Urothelium cell line (cell line): ENCODE results near the gene SERTM1.

Source experiments
- DNase-seq: peaks from one replicate; pipeline ENCODE4 v3.0.0; 2011; ENCODE audit warnings: low spot score, mixed read lengths
- FAIRE-seq: peaks from 2 replicates; lab custom pipeline; 2011; peaks lifted over from hg19 to GRCh38; lab: Jason Lieb, UNC

Gene SERTM1

GRCh38 chr13:36673838-36674326 is at the start of gene SERTM1:
SERTM1 (plus strand) TSS chr13:36674020; CDS start chr13:36695079, 21,059 bp downstream.
- DNase-seq (peak; percentile 66), FAIRE-seq (no peak)

DNA sequence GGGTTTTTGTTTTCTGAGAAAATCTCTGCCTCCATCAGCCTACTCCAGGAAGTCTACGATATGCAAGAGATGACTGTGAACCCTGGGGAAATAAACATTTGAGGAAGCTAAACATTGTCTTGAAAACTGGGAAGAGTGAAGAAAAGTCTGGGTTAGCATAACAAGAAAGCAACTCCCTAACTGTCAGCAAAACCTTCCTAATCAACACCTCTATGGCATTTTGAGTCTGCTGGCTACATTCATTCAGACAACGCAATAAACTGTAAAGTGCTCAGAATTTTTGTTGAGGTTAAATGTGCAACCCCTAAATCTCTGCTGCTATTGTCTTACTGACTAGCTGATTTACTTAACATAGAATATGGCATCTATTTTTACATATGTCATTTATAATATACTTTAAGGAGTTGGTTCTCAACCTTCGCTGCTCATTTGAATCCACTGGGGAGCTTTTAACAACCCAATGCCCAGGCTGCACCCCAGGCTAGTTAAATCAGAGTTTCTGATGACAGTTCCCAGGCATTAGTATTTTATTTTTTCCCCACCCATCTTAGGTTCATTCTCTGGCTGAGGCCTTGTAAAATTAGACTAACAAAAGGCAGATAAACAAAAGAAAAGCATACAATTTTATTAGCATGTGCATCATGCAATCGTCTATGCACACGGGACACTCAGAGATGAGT is 45.3 kb upstream of the SERTM1 start:
- FAIRE-seq (no peak), DNase-seq (no peak)

DNA sequence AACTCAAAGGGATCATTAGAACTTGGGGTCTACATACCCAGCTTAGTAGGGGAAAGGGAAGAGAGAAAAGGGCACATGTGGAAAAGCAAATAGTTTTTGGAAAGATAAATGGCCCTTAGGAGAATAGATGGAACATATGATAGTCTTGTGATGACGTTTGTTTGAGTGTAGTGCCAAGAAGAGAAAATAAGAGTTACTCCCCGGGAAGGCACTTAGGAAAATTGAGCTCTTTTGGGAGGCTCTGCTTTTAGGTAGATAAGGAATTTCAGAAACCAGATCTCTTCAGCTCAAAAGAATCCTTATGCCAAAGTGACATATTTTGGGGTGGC is 44.8 kb upstream of the SERTM1 start:
- FAIRE-seq (no peak), DNase-seq (no peak)

GRCh38 chr13:36630181-36630803 is 43.5 kb upstream of the SERTM1 start:
- DNase-seq (no peak), FAIRE-seq (no peak)

- no peak for FAIRE-seq
- DNase-seq, result no peak
These were observed 34.2 kb upstream of the SERTM1 start for GRCh38 chr13:36639610-36640009.

DNA sequence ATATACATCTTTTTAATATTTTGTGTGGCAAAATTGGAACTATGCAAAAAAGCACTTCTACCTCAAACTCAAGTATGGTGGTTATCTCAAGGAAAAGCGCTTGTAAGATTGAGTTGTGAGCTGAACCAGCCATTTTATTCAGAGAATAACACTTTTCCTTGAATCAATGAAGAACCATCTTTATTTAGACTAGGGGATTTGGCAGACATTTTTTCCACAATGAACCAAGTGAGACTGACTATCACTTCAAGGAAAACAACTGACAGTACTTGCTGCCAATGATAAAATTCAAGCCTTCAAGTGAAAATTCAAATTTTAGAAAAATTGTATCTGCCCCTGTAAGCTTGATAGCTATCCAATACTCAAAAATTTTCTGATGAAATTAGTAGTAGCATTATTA is 23.2 kb upstream of the SERTM1 start:
- no peak for DNase-seq

DNA sequence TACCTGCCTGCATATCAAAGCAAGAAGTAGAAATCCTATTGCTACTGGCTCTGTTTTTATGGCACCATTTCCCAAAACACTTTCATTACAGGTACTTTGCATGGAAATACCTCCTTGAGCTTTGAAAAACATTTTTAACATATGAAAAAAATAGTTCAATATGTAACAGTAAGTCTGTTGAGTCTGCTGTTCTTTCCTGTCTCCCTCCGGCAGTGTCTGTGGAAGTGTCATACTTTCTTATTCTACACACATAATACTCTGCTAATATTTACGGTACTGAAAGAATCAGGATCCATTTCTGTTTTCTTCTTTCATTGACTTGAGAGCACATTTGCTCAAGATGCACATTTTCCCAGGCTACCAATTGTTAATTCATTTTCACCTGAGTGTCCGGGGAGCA is 8.2 kb upstream of the SERTM1 start:
- no peak for FAIRE-seq
- DNase-seq, result no peak

More for the DNA sequence above, 23.2 kb upstream of the SERTM1 start:
- FAIRE-seq, result no peak

GRCh38 chr13:36666477-36667229 is 7.2 kb upstream of the SERTM1 start:
- DNase-seq (no peak), FAIRE-seq (no peak)

DNA sequence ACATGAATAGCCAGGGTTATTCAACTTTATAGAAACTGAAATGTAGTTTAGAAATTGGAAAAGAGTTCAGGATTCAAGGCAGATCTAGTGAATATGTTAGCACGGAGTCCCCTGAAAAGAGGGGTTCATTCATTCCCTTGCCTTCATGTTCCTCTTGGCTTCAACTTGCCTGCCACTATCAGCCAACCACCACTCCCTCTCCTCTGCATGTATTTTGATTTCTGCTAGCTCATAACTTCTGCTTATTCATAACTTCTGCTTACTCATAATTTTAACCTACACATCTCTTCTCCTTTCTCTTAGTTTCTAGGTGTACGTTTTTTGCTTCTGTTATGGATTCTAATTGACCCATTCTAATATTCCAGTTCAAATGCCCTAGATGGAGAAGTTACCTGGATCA is 5.5 kb upstream of the SERTM1 start:
- DNase-seq, result no peak
- FAIRE-seq, result no peak

DNA sequence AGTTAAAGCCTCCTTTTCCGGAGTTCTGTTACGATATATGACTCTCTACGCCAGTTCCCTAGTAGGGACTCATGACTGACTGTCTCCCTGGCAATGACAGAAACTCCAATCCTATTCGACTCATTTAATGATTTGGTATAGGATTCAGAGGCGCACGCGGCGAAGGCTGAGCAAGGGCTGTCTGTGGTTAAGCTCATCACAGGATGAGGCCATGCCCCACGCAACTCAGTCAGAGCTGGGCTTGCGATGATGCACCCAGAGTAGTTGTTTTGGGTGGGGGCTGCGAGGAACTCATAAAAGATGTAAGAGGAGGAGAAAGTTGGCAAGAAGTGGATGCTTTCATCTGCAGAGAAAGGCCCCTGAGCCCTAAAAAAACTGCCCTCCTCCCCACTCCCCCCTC is 468 bp upstream of the SERTM1 start:
- DNase-seq, result no peak
- no peak for FAIRE-seq

- DNase-seq, result no peak
These were observed 755 bp downstream of the SERTM1 start for GRCh38 chr13:36674337-36675212.

DNA sequence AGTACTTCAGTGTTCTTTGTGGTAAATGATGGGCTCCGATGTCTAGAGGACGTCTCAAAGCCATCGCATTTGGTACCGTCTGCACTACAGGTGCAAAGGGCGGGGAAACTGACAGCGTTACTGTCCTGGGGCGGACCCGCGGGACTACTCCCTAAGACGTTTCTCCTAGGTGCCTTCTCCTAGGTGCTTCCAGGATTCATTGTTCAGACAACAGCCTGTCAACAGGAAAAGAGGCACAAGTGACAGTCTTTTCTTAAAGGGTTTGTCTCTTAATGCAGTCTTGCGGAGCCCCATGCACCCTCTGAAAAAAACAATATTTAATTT is 1.4 kb downstream of the SERTM1 start:
- no peak for DNase-seq
- FAIRE-seq, result no peak

More at GRCh38 chr13:36674337-36675212, 755 bp downstream of the SERTM1 start:
- no peak for FAIRE-seq

- DNase-seq (no peak), FAIRE-seq (no peak)
These were observed 7.1 kb downstream of the SERTM1 start for GRCh38 chr13:36680913-36681312.

GRCh38 chr13:36681894-36682624 is 8.2 kb downstream of the SERTM1 start:
- DNase-seq (no peak), FAIRE-seq (no peak)

- DNase-seq (no peak), FAIRE-seq (no peak)
These were observed 9.9 kb downstream of the SERTM1 start for GRCh38 chr13:36683701-36684100.

GRCh38 chr13:36685927-36686326 is 12.1 kb downstream of the SERTM1 start:
- FAIRE-seq (no peak), DNase-seq (no peak)

DNA sequence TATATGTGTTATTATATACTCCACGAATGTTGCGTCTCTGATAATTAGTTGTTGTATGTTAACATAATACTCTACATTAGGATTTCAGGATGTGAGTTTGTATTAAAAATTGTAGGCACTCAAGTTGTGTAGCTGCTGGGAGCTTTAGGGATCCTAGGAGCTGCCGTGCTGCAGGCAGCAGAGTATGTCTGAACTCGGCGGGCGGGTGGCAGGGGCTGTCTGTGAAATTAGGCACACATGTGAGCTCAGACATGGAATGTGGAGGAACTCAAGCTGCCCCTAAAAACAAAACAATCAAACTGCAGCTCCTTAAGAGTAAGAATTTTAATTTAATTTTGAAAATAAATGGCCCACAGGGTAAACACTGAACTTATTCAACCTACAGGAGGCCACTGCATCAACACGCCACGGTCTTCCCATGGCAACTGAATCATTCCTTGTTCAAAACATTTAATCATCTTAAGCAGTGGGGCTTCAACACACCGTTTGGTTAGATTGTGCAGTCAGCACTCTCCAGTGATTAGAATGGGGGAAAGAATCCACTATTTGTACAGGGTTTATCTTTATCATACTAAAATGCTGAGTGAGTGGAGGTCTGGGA is 22.7 kb downstream of the SERTM1 start:
- DNase-seq (no peak), FAIRE-seq (no peak)

GRCh38 chr13:36700170-36700569 is 26.4 kb downstream of the SERTM1 start:
- FAIRE-seq, result no peak

DNA sequence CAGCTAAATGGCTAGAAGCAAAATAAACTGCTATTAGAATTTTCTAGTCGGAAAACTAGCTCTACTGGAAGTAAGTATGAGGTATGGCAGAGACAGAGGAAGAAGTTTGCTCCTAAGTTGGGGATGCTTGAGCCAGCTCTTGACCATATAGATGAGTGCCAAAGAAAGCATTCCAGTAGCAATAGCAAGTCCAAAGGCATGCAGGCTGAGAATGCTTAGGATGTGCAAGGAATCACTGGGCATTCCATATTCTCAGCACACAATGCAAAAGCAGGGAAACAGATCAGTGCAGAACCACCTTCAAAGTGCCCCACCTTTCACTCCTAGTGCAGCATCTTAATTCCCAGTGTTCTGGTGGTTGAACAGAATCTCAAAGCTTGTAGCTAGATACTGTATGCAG is 32.9 kb downstream of the SERTM1 start:
- FAIRE-seq (no peak), DNase-seq (no peak)

More at GRCh38 chr13:36700170-36700569, 26.4 kb downstream of the SERTM1 start:
- no peak for DNase-seq
